ENCODE results near the gene VTN. TPM values are rescaled to one million over a fixed set of nuclear protein-coding genes. Genes with fewer than 3 reads are reported as not detected.

VTN gene
- total RNA-seq, 1 donor from 2014 or later = 0.18 TPM

- ATAC-seq (ENCODE audit: low read depth) (no peak), DNase-seq (no peak)
- peaks cover 60% of the 10 kb centered on the region for H3K36me3 Mint-ChIP-seq (ENCODE audit: low read depth)
- ChIA-PET POLR2A (no interaction called here), CTCF (no interaction called here)
- H3K4me1 Mint-ChIP-seq = no peaks in the 10 kb centered on the region
- intact Hi-C loops (cut with micrococcal nuclease) = no loop called here
- TF ChIP-seq CTCF (IDR thresholded peaks at IDR 0.05) = no peak
- H3K9me3 Mint-ChIP-seq = no peaks in the 10 kb centered on the region
- H3K4me3 Mint-ChIP-seq = no peak overlapping the region
- no peaks in the 10 kb centered on the region for H3K27me3 Mint-ChIP-seq
- no peak overlapping the region for H3K27ac Mint-ChIP-seq
Observed at GRCh38 chr17:28392491-28392890, 22.4 kb upstream of the VTN start.

GRCh38 chr17:28391401-28391800 lies 21.3 kb upstream of the VTN start:
- peaks cover 61% of the 10 kb centered on the region for H3K36me3 Mint-ChIP-seq (ENCODE audit: low read depth)
- ChIA-PET CTCF (interaction anchor here (1.3 kb wide), 1 partner anchor 25 kb away, joined by 3 read pairs; no protein-coding TSS in a partner anchor), POLR2A (interaction anchor here (0.6 kb wide), 1 partner anchor 92 kb away, joined by 3 read pairs; no protein-coding TSS in a partner anchor)
- H3K27me3 Mint-ChIP-seq = no peaks in the 10 kb centered on the region
- H3K9me3 Mint-ChIP-seq = no peaks in the 10 kb centered on the region
- intact Hi-C loops (cut with micrococcal nuclease) = no loop called here
- no peaks in the 10 kb centered on the region for H3K4me1 Mint-ChIP-seq
- ATAC-seq (ENCODE audit: low read depth) (no peak), DNase-seq (no peak)
- TF ChIP-seq CTCF (IDR thresholded peaks at IDR 0.05) = no peak
- H3K27ac Mint-ChIP-seq = no peak overlapping the region
- H3K4me3 Mint-ChIP-seq = no peak overlapping the region

- POLR2A ChIA-PET = no interaction called here
- no peaks in the 10 kb centered on the region for H3K9me3 Mint-ChIP-seq
- no peak overlapping the region for H3K27ac Mint-ChIP-seq
- CTCF ChIA-PET = interaction anchor here (1.3 kb wide), 1 partner anchor 26 kb away, joined by 3 read pairs; no protein-coding TSS in a partner anchor
- H3K4me1 Mint-ChIP-seq = no peaks in the 10 kb centered on the region
- TF ChIP-seq CTCF (IDR thresholded peaks at IDR 0.05) = no peak
- ATAC-seq (ENCODE audit: low read depth) (no peak), DNase-seq (no peak)
- no peaks in the 10 kb centered on the region for H3K27me3 Mint-ChIP-seq
- no peak overlapping the region for H3K4me3 Mint-ChIP-seq
- intact Hi-C loops (cut with micrococcal nuclease) = no loop called here
- H3K36me3 Mint-ChIP-seq (ENCODE audit: low read depth) = peaks cover 61% of the 10 kb centered on the region
Observed at GRCh38 chr17:28390984-28391383, 20.9 kb upstream of the VTN start.

GRCh38 chr17:28390563-28390962 lies 20.5 kb upstream of the VTN start:
- no peak for ATAC-seq (ENCODE audit: low read depth)
- DNase-seq = no peak
- H3K27ac Mint-ChIP-seq = no peak overlapping the region
- H3K27me3 Mint-ChIP-seq = no peaks in the 10 kb centered on the region
- no peaks in the 10 kb centered on the region for H3K9me3 Mint-ChIP-seq
- intact Hi-C loops (cut with micrococcal nuclease) = no loop called here
- no peak for TF ChIP-seq CTCF (IDR thresholded peaks at IDR 0.05)
- no peak overlapping the region for H3K4me3 Mint-ChIP-seq
- H3K4me1 Mint-ChIP-seq = peaks cover under 1% of the 10 kb centered on the region
- peaks cover 57% of the 10 kb centered on the region for H3K36me3 Mint-ChIP-seq (ENCODE audit: low read depth)
- ChIA-PET POLR2A (no interaction called here), CTCF (no interaction called here)

GRCh38 chr17:28390141-28390540 lies 20.0 kb upstream of the VTN start:
- Mint-ChIP-seq H3K4me1 (peaks cover 4% of the 10 kb centered on the region), H3K9me3 (no peaks in the 10 kb centered on the region), H3K36me3 (ENCODE audit: low read depth) (peaks cover 53% of the 10 kb centered on the region), H3K27ac (no peak overlapping the region), H3K4me3 (no peak overlapping the region), H3K27me3 (no peaks in the 10 kb centered on the region)
- ChIA-PET POLR2A (no interaction called here), CTCF (no interaction called here)
- ATAC-seq (ENCODE audit: low read depth) (no peak), DNase-seq (no peak)
- intact Hi-C loops (cut with micrococcal nuclease) = no loop called here
- TF ChIP-seq CTCF (IDR thresholded peaks at IDR 0.05) = no peak

Data from activated B cell treated with CpG ODN at 0.5 μM for 24 hours (primary cell).